ENCODE results near the gene FAM170B. TPM values are rescaled to one million over a fixed set of nuclear protein-coding genes. Genes with fewer than 3 reads are reported as not detected.
A peak's percentile ranks its signal among the peaks of the same experiment; 100 is the strongest.

The FAM170B gene
- total and polyA plus RNA-seq, 7 donors, result not detected

GRCh38 chr10:49106451-49106850, 27.4 kb downstream of the FAM170B start:
- H3K4me3 ChIP-seq, result no peak overlapping the region
- no peaks in the 10 kb centered on the region for H3K9me3 ChIP-seq
- H3K36me3 ChIP-seq, result peaks cover 0 to 6% (median 0%) of the 10 kb centered on the region in 4 donors
- 66 to 68% methylated on average over 7 of the region's 7 CpGs for WGBS, 2 donors
- H3K27ac ChIP-seq, result peak overlapping the region in 3 of 4 donors; percentile 10 to 50 (median 41)
- H3K4me1 ChIP-seq, result peaks cover 0 to 48% (median 39%) of the 10 kb centered on the region in 4 donors
- no peaks in the 10 kb centered on the region for H3K27me3 ChIP-seq
- peak; percentile 83 for DNase-seq
- intact Hi-C loops (cut with DNase I), result no loop called here
- TF ChIP-seq CTCF (IDR thresholded peaks at IDR 0.05) (no peak), POLR2AphosphoS5 (IDR thresholded peaks at IDR 0.05) (peak in 1 of 4 donors; percentile 15)

GRCh38 chr10:49105076-49105475, 28.7 kb downstream of the FAM170B start:
- intact Hi-C loops (cut with DNase I), result no loop called here
- H3K36me3 ChIP-seq, result peaks cover 0 to 6% (median 0%) of the 10 kb centered on the region in 4 donors
- H3K9me3 ChIP-seq, result no peaks in the 10 kb centered on the region
- H3K4me3 ChIP-seq, result no peak overlapping the region
- no peak for TF ChIP-seq CTCF (IDR thresholded peaks at IDR 0.05)
- TF ChIP-seq POLR2A (IDR thresholded peaks at IDR 0.05), result no peak
- no peak for TF ChIP-seq POLR2AphosphoS5 (IDR thresholded peaks at IDR 0.05)
- no peak for TF ChIP-seq EP300 (IDR thresholded peaks at IDR 0.05)
- DNase-seq, result no peak
- no peaks in the 10 kb centered on the region for H3K27me3 ChIP-seq
- H3K4me1 ChIP-seq, result peaks cover 0 to 39% (median 34%) of the 10 kb centered on the region in 4 donors
- WGBS, 2 donors, result 71 to 79% methylated on average over 4 of the region's 4 CpGs
- no peak overlapping the region for H3K27ac ChIP-seq

- intact Hi-C loops (cut with DNase I), result no loop called here
- peaks cover 0 to 32% (median 28%) of the 10 kb centered on the region in 4 donors for H3K4me1 ChIP-seq
- WGBS, 2 donors, result 71 to 80% methylated on average over 5 of the region's 5 CpGs
- TF ChIP-seq POLR2A (IDR thresholded peaks at IDR 0.05), result no peak
- no peak for TF ChIP-seq POLR2AphosphoS5 (IDR thresholded peaks at IDR 0.05)
- TF ChIP-seq EP300 (IDR thresholded peaks at IDR 0.05), result no peak
- no peak for TF ChIP-seq CTCF (IDR thresholded peaks at IDR 0.05)
- no peak for DNase-seq
- H3K9me3 ChIP-seq, result no peaks in the 10 kb centered on the region
- H3K27ac ChIP-seq, result no peak overlapping the region
- peaks cover 0 to 6% (median 0%) of the 10 kb centered on the region in 4 donors for H3K36me3 ChIP-seq
- H3K27me3 ChIP-seq, result no peaks in the 10 kb centered on the region
- no peak overlapping the region for H3K4me3 ChIP-seq
Measured at GRCh38 chr10:49104323-49104722, 29.5 kb downstream of the FAM170B start.

- H3K27ac ChIP-seq, result no peak overlapping the region
- H3K36me3 ChIP-seq, result peaks cover 0 to 6% (median 0%) of the 10 kb centered on the region in 4 donors
- no peak for DNase-seq
- 77 to 85% methylated on average over 4 of the region's 4 CpGs for WGBS, 2 donors
- no peaks in the 10 kb centered on the region for H3K9me3 ChIP-seq
- no peak for TF ChIP-seq POLR2AphosphoS5 (IDR thresholded peaks at IDR 0.05)
- intact Hi-C loops (cut with DNase I), result no loop called here
- peaks cover 0 to 32% (median 26%) of the 10 kb centered on the region in 4 donors for H3K4me1 ChIP-seq
- H3K27me3 ChIP-seq, result no peaks in the 10 kb centered on the region
- no peak overlapping the region for H3K4me3 ChIP-seq
Measured at GRCh38 chr10:49103761-49104160, 30.1 kb downstream of the FAM170B start.

- Histone ChIP-seq H3K27ac (no peak overlapping the region), H3K4me3 (no peak overlapping the region), H3K9me3 (no peaks in the 10 kb centered on the region), H3K27me3 (no peaks in the 10 kb centered on the region), H3K36me3 (no peaks in the 10 kb centered on the region), H3K4me1 (peaks cover 0 to 9% (median 3%) of the 10 kb centered on the region in 4 donors)
- 75 to 84% methylated on average over 8 of the region's 8 CpGs for WGBS, 2 donors
- DNase-seq, result no peak
- intact Hi-C loops (cut with DNase I), result no loop called here
- TF ChIP-seq CTCF (IDR thresholded peaks at IDR 0.05), result no peak
- no peak for TF ChIP-seq EP300 (IDR thresholded peaks at IDR 0.05)
- no peak for TF ChIP-seq POLR2A (IDR thresholded peaks at IDR 0.05)
- TF ChIP-seq POLR2AphosphoS5 (IDR thresholded peaks at IDR 0.05), result no peak
Measured at GRCh38 chr10:49099046-49099445, 34.8 kb downstream of the FAM170B start.

Measured in sigmoid colon (tissue), 7 donors.